DMS153 treated with DMSO at 0.1 percent for 48 hours (cell line): Measurements from ENCODE around the gene ARRB1.

Source experiments
- DNase-seq: peaks from one replicate; lab custom pipeline; 2025; ENCODE audit not compliant: unreplicated experiment; lab: John Stamatoyannopoulos, UW

ARRB1 gene

DNA sequence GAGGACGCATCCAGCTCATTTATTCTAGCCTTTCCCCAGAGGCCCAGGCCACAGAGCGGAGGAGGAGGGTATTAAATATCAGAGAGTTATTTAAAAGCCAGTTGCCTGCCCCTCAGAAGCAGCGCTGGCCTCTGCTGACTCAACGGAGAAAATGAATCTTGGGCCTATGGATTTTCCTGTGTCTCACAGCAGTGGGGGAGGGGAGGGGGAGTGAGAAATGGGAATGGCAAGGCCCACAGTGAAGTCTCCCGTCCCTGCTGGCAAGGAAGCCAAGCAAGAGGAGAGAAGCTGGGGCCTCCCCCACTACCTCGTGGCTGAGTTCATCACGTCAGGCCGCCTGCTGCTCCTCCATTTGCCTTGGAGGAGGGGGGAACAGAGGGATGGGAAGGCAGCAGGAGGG is 115.4 kb downstream of the ARRB1 start:
- DNase-seq: no peak

DNA sequence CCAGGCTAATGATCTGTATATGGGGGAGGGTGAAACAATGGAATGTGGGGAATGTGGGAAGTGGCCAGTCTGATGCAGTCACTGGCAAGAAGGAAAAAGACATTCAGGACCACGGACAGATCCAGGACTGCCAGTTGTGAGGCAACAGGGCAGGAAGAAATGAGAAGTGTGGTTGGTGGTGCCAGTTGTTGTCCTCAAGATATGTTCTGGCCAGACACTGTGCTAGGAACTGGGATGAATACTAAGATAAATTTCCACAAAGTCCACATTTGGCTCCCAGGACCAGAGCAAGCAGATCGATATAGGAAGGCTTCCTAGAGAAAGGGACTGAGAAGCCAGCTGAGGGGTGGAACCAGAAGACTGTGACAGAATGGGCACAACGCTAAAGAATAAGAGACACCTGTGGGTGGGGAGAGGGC is 117.7 kb downstream of the ARRB1 start:
- no peak for DNase-seq

DNA sequence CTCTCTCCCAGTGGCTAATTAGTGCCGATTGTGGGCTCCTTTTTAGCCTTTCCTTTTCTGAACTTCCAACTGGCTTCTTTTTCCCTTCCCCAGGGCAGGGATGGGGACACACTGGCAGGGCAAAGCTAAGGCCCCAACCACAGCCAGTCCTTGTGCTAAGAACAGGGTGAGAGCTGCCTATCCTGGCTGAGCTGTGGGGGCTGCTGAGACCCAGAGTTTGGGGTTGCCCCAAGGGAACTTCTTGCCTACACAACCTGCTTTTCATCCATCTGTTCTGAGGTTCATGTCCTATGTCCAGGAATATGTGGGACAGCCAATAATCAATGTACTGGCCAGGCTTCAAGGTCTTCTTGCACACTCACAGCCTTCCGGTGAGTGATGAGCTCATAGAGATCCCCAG is 120.8 kb downstream of the ARRB1 start:
- DNase-seq: no peak

DNA sequence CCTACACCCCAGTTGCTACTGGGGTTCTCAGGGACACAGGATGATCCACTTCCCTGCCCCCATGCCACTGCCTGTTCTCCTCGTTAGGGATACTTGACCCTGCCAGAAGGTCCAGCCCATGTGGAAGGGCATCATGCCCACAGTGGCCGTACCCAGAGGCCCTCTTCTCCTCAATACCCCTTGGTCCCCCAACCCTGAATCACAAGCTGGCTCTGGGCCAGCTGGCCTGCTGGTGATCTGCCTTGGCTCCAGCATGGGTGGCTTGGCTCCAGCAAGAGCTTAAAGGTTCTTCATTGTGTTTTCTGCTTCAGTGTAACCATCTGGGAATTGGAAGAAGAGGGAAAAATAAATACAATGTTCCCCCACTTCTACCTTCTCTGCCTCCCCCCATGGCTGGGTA is 122.0 kb downstream of the ARRB1 start:
- DNase-seq: no peak

DNA sequence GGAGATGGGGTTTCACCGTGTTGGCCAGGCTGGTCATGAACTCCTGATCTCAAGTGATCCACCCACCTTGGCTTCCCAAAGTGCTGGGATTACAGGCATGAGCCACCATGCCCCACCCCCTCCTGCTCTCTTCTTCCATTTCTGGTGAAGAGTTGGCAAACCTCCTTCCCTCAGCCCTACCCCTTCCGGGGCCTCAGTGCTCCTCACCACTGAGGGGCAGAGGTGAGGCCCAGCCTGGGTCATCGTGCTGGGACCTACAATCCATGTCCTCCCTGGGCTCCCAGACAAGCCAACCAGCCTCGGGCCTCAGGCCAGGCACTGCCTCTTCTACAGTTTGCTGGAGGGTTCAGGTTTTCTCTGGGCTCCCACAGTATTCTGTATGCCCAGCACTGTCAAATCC is 125.7 kb downstream of the ARRB1 start:
- DNase-seq: no peak

DNA sequence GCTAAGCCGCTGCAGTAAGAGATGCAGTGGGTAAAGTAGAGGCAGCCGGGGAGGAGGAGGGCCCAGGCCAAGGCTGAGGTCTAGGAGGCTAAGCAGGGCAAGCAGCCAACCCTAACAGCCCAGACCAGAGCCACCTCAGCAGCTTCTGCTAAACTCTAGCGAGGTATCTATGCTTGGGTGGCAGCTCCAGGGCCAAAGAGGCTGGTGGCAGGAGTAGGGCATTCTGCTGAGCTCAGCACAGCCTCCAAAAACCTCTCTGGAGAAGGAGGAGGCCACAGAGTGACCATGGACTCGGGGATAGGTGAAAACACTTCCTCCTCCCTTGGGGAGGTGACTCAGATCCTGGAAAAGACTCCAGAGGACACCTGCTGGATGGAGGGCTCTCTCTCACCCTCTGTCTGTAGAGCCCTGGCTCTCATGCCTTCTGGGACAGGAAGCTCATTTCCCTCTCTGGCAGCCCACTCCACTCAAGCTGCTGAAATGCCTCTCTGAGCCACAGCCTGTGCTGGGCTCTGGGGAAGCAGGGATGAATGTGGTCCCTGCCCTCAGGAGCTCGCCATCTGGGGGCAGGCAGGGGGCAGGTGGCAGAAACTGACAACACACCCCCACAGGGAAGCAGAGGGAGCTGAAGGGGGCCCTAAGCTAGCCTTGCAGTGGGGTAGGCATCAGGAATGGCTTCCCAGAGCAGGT is 127.4 kb downstream of the ARRB1 start:
- DNase-seq: no peak

DNA sequence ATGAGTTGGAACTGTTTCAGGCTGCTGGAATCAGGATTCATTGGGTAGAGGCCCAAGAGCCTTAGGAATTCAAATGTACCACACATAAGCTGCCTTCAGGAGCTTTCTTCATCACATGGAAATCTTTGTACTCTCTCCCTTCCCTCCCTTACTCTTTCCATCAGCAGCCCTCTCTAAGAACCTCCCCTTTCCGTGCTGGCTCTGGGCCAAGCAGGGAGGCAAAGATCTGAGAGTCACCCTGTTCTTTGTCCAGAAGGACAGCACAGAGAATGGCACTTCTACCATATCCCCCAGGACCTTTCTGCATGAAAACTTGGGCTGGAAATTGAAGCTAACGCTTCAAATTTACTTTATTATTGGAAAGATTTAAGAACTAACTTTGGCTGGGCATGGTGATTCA is 131.6 kb downstream of the ARRB1 start:
- DNase-seq: no peak

DNA sequence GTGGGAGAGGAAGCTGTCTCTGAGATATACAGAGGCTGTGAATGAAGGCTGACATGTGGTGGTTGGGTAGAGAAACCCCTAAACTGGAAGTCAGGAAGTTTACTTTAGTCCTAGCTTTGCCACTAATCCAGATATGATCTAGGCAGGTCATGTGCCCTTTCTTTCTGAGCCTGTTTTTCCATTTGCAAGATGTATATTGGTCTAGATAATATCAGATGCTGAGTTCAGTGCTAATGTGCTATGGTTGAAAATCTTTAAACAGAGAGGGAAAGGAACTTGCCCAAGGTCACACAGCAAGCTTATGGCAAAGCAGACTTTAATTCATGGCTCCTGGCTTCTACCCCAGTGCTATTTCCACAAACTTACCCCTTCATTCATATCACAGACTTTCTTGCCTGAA is 136.6 kb downstream of the ARRB1 start:
- DNase-seq: no peak

DNA sequence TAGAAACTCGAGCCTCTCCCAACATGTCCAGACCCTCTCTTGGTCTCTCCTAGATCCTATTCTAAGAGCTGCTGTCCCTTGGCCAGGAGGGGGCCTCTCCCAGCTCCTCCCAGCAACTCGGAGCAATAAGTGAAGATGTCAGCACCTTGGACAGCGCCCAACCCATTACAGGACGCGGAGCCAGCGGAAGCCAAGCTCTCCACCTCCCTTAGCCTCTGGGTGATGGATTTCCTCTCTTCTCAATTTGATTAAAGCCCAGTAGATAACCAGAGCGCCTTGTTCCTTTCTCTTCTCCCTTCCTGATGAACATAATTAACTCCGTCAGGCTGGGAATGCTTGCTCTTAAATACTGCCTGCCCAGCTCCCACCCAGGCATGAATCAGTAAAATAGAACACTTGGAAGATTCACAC is 137.0 kb downstream of the ARRB1 start:
- no peak for DNase-seq
